ENCODE results near the gene RASA1. TPM values are rescaled to one million over a fixed set of nuclear protein-coding genes. Genes with fewer than 3 reads are reported as not detected.
A peak's percentile ranks its signal among the peaks of the same experiment; 100 is the strongest.
"Not testable (repeated sequence)": the region's sequence is repeated elsewhere in the genome, so short reads cannot be mapped to it uniquely, and the experiment has no call there.

Gene RASA1
- total RNA-seq, 6 experiments from 2014 or later: 7.1 to 9.9 (median 8.7) TPM

- Histone ChIP-seq H3K4me3 (peak overlapping the region; percentile 77 to 97 (median 96)), H3K27me3 (no peaks in the 10 kb centered on the region), H3K27ac (peak overlapping the region; percentile 71 to 85 (median 78)), H3K4me1 (peaks cover 0 to 14% (median 3%) of the 10 kb centered on the region in 4 donors), H3K9me3 (no peaks in the 10 kb centered on the region), H3K36me3 (no peaks in the 10 kb centered on the region)
- no peak for ATAC-seq
- WGBS (ENCODE audit: insufficient coverage, low coverage, low lambda C conversion rate, missing lambda C conversion rate): 3% methylated on average over 12 of the region's 14 CpGs
- TF ChIP-seq POLR2A (IDR thresholded peaks at IDR 0.05) (no peak), CTCF (IDR thresholded peaks at IDR 0.05) (no peak)
- no peak for DNase-seq
- intact Hi-C loops (cut with DNase I): no loop called here
Measured at GRCh38 chr5:87266914-87267573, 639 bp upstream of the RASA1 start.

- Histone ChIP-seq H3K27me3 (no peaks in the 10 kb centered on the region), H3K9me3 (no peaks in the 10 kb centered on the region)
Measured at GRCh38 chr5:87268126-87268969, 665 bp downstream of the RASA1 start.

GRCh38 chr5:87268970-87269377 is 1.3 kb downstream of the RASA1 start:
- H3K36me3 ChIP-seq: no peaks in the 10 kb centered on the region
- DNase-seq (no peak), ATAC-seq (no peak)
- TF ChIP-seq CTCF (IDR thresholded peaks at IDR 0.05): no peak
- TF ChIP-seq POLR2A (IDR thresholded peaks at IDR 0.05): no peak
- peak overlapping the region; percentile 77 to 97 (median 96) for H3K4me3 ChIP-seq
- no peaks in the 10 kb centered on the region for H3K9me3 ChIP-seq
- H3K27me3 ChIP-seq: no peaks in the 10 kb centered on the region
- peak overlapping the region in 2 of 3 donors; percentile 71 to 85 for H3K27ac ChIP-seq
- H3K4me1 ChIP-seq: peaks cover 0 to 17% (median 3%) of the 10 kb centered on the region in 4 donors
- intact Hi-C loops (cut with DNase I): no loop called here
- 4% methylated on average over 4 of the region's 4 CpGs for WGBS (ENCODE audit: insufficient coverage, low coverage, low lambda C conversion rate, missing lambda C conversion rate)

More at GRCh38 chr5:87268126-87268969, 665 bp downstream of the RASA1 start:
- TF ChIP-seq POLR2A (IDR thresholded peaks at IDR 0.05) (no peak), CTCF (IDR thresholded peaks at IDR 0.05) (no peak)
- peak; percentile 62 to 73 (median 68) for ATAC-seq
- Histone ChIP-seq H3K36me3 (no peaks in the 10 kb centered on the region), H3K27ac (peak overlapping the region; percentile 71 to 86 (median 85)), H3K4me3 (peak overlapping the region; percentile 77 to 97 (median 96)), H3K4me1 (peaks cover 0 to 14% (median 3%) of the 10 kb centered on the region in 4 donors)
- DNase-seq: peak; percentile 73 to 81 (median 76)
- intact Hi-C loops (cut with DNase I): no loop called here
- WGBS (ENCODE audit: insufficient coverage, low coverage, low lambda C conversion rate, missing lambda C conversion rate): 0% methylated on average over 11 of the region's 49 CpGs

- peaks cover 0 to 20% (median 3%) of the 10 kb centered on the region in 4 donors for H3K4me1 ChIP-seq
- not testable (repeated sequence) for H3K27me3 ChIP-seq, ATAC-seq, H3K27ac ChIP-seq, H3K36me3 ChIP-seq, H3K4me3 ChIP-seq, H3K9me3 ChIP-seq, DNase-seq
- intact Hi-C loops (cut with DNase I): loop anchor here in 1 of 2 donors (10.0 kb wide), 1 partner anchor 124 kb away; no protein-coding TSS in a partner anchor
- WGBS (ENCODE audit: insufficient coverage, low coverage, low lambda C conversion rate, missing lambda C conversion rate): 98% methylated on average over 7 of the region's 17 CpGs
Measured at GRCh38 chr5:87270888-87271287, 3.2 kb downstream of the RASA1 start.
